Sigmoid colon (tissue), 7 donors: ENCODE data around the gene NRAP. TPM values are rescaled to one million over a fixed set of nuclear protein-coding genes. Genes with fewer than 3 reads are reported as not detected.

Experiments
- DNase-seq: peaks from one replicate; pipeline ENCODE4 v3.0.0-alpha.2; 2019
- H3K27ac ChIP-seq, 4 donors: fragments of 200-600 bp; sonication (generic); one replicate each; pipeline ENCODE4 v1.5.1; 2016 to 2019; ENCODE audit warnings: mild to moderate bottlenecking in 1 of 4
- H3K27me3 ChIP-seq, 3 donors: fragments of 200-600 bp; sonication (generic); one replicate each; pipeline ENCODE4 v1.5.1; 2019; ENCODE audit warnings: mild to moderate bottlenecking in 1 of 3
- H3K36me3 ChIP-seq, 4 donors: fragments of 200-600 bp; sonication (generic); one replicate each; pipeline ENCODE4 v1.5.1; 2016 to 2019
- H3K4me1 ChIP-seq, 4 donors: fragments of 200-600 bp; sonication (generic); one replicate each; pipeline ENCODE4 v1.5.1; 2017 to 2019
- H3K4me3 ChIP-seq, 4 donors: fragments of 200-600 bp; sonication (generic); one replicate each; pipeline ENCODE4 v1.5.1; 2017 to 2019; ENCODE audit warnings: mild to moderate bottlenecking in 2 of 4, moderate library complexity in 1 of 4
- H3K9me3 ChIP-seq, 4 donors: fragments of 200-600 bp in 3 of 4; sonication (generic) in 3 of 4; one replicate each; pipeline versions ENCODE4 v1.5.1 to v1.6.1; 2013 to 2019
- CTCF ChIP-seq, 4 experiments: fragments of 450-650 bp in 3 of 4; fragments of 200-600 bp in 1 of 4; IDR thresholded peaks; one replicate each; pipeline ENCODE4 v1.5.1; 2016 to 2019; ENCODE audit warnings: antibody characterized with exemption in 4 of 4, mild to moderate bottlenecking in 3 of 4, moderate library complexity in 2 of 4
- EP300 ChIP-seq, 4 donors: sonication (generic); formaldehyde crosslinking; IDR thresholded peaks; one replicate each; pipeline ENCODE4 v1.6.1; 2017; ENCODE audit warnings: antibody characterized with exemption in 4 of 4
- POLR2A ChIP-seq, 2 donors: fragments of 450-650 bp; IDR thresholded peaks; one replicate each; pipeline ENCODE4 v1.6.1; 2016; ENCODE audit warnings: antibody characterized with exemption in 2 of 2, mild to moderate bottlenecking in 2 of 2, moderate library complexity in 2 of 2
- POLR2AphosphoS5 ChIP-seq, 4 donors: sonication (generic); formaldehyde crosslinking; IDR thresholded peaks; one replicate each; pipeline ENCODE4 v1.6.1; 2017; ENCODE audit warnings: antibody characterized with exemption in 4 of 4
- WGBS, 2 donors: extraction: QIAGEN DNeasy Blood & Tissue Kit; methylation state at CpG; one replicate each; pipeline ENCODE4 v1.1.7; 2013; 5-methylcytosine and 5-hydroxymethylcytosine counted together
- intact Hi-C: fragments of 100-400 bp; cut with DNase I; formaldehyde crosslinking; loops from one replicate; pipeline ENCODE4 v1.15.1; 2023
- polyA plus RNA-seq, 3 donors: library from polyadenylated mRNA; stranded (reverse); fragments of 200-250 nt; gene quantifications; one replicate each; pipeline ENCODE4 v1.2.3, GENCODE V29; 2013
- total RNA-seq, 4 donors: library from RNA; depleted of rRNA; stranded (reverse); fragments of >200 nt; gene quantifications; one replicate each; pipeline ENCODE4 v1.1.0, GENCODE V29; 2016
- donor health status: healthy with polysubstance abuse.
- donor health status: Bipolar disorder and iron deficiency.
- donor health status: healthy.

The NRAP gene
- total and polyA plus RNA-seq, 7 donors, result 0.41 to 1.2 (median 0.46) TPM; not detected in 4

GRCh38 chr10:113590581-113590980 lies 73.3 kb downstream of the NRAP start:
- no peaks in the 10 kb centered on the region for H3K36me3 ChIP-seq
- WGBS, 2 donors, result 90 to 95% methylated on average over 12 of the region's 12 CpGs
- intact Hi-C loops, result no loop called here

GRCh38 chr10:113589201-113589770 lies 74.6 kb downstream of the NRAP start:
- no peak overlapping the region for H3K4me3 ChIP-seq
- no peak for DNase-seq
- no peaks in the 10 kb centered on the region for H3K9me3 ChIP-seq
- no peaks in the 10 kb centered on the region for H3K36me3 ChIP-seq
- H3K4me1 ChIP-seq, result no peaks in the 10 kb centered on the region
- intact Hi-C loops, result no loop called here
- H3K27me3 ChIP-seq, result no peaks in the 10 kb centered on the region
- WGBS, 2 donors, result 76 to 80% methylated on average over 13 of the region's 13 CpGs
- TF ChIP-seq POLR2A (IDR thresholded peaks at IDR 0.05) (no peak), EP300 (IDR thresholded peaks at IDR 0.05) (no peak), CTCF (IDR thresholded peaks at IDR 0.05) (no peak), POLR2AphosphoS5 (IDR thresholded peaks at IDR 0.05) (no peak)
- H3K27ac ChIP-seq, result no peak overlapping the region

More at GRCh38 chr10:113590581-113590980, 73.3 kb downstream of the NRAP start:
- Histone ChIP-seq H3K9me3 (no peaks in the 10 kb centered on the region), H3K27ac (no peak overlapping the region), H3K4me3 (no peak overlapping the region), H3K4me1 (no peaks in the 10 kb centered on the region), H3K27me3 (no peaks in the 10 kb centered on the region)
- TF ChIP-seq EP300 (IDR thresholded peaks at IDR 0.05) (no peak), POLR2A (IDR thresholded peaks at IDR 0.05) (no peak), CTCF (IDR thresholded peaks at IDR 0.05) (no peak), POLR2AphosphoS5 (IDR thresholded peaks at IDR 0.05) (no peak)
- no peak for DNase-seq

- no peak overlapping the region for H3K4me3 ChIP-seq
- TF ChIP-seq POLR2A (IDR thresholded peaks at IDR 0.05) (no peak), EP300 (IDR thresholded peaks at IDR 0.05) (no peak), CTCF (IDR thresholded peaks at IDR 0.05) (no peak), POLR2AphosphoS5 (IDR thresholded peaks at IDR 0.05) (no peak)
- H3K4me1 ChIP-seq, result no peaks in the 10 kb centered on the region
- H3K36me3 ChIP-seq, result no peaks in the 10 kb centered on the region
- intact Hi-C loops, result no loop called here
- no peaks in the 10 kb centered on the region for H3K9me3 ChIP-seq
- 68 to 77% methylated on average over 1 of the region's 1 CpG for WGBS, 2 donors
- no peak overlapping the region for H3K27ac ChIP-seq
- no peak for DNase-seq
- no peaks in the 10 kb centered on the region for H3K27me3 ChIP-seq
Observed at GRCh38 chr10:113585949-113586348, 77.9 kb downstream of the NRAP start.

- H3K4me3 ChIP-seq, result no peak overlapping the region
- WGBS, 2 donors, result 73 to 74% methylated on average over 3 of the region's 3 CpGs
- intact Hi-C loops, result no loop called here
- no peak for DNase-seq
- no peaks in the 10 kb centered on the region for H3K27me3 ChIP-seq
- H3K36me3 ChIP-seq, result no peaks in the 10 kb centered on the region
- no peak overlapping the region for H3K27ac ChIP-seq
- no peak for TF ChIP-seq EP300 (IDR thresholded peaks at IDR 0.05)
- TF ChIP-seq POLR2AphosphoS5 (IDR thresholded peaks at IDR 0.05), result no peak
- TF ChIP-seq POLR2A (IDR thresholded peaks at IDR 0.05), result no peak
- TF ChIP-seq CTCF (IDR thresholded peaks at IDR 0.05), result no peak
- H3K9me3 ChIP-seq, result no peaks in the 10 kb centered on the region
- H3K4me1 ChIP-seq, result no peaks in the 10 kb centered on the region
Observed at GRCh38 chr10:113583571-113583970, 80.3 kb downstream of the NRAP start.

- H3K4me3 ChIP-seq, result no peak overlapping the region
- H3K4me1 ChIP-seq, result no peaks in the 10 kb centered on the region
- no peak for TF ChIP-seq POLR2AphosphoS5 (IDR thresholded peaks at IDR 0.05)
- no peak for TF ChIP-seq POLR2A (IDR thresholded peaks at IDR 0.05)
- no peak for TF ChIP-seq CTCF (IDR thresholded peaks at IDR 0.05)
- no peak for TF ChIP-seq EP300 (IDR thresholded peaks at IDR 0.05)
- intact Hi-C loops, result no loop called here
- no peaks in the 10 kb centered on the region for H3K27me3 ChIP-seq
- no peaks in the 10 kb centered on the region for H3K9me3 ChIP-seq
- DNase-seq, result no peak
- no peaks in the 10 kb centered on the region for H3K36me3 ChIP-seq
- no peak overlapping the region for H3K27ac ChIP-seq
- WGBS, 2 donors, result 84 to 90% methylated on average over 1 of the region's 1 CpG
Observed at GRCh38 chr10:113581092-113581491, 82.7 kb downstream of the NRAP start.
